ENCODE data around the gene GIGYF1.

GIGYF1 gene

GRCh38 chr7:100654908-100655831, 38.9 kb downstream of the GIGYF1 start:
- Histone ChIP-seq H3K4ac (ENCODE audit: low read depth, low read length) (no peak overlapping the region), H3K4me2 (ENCODE audit: low read length) (no peak overlapping the region), H2AK5ac (ENCODE audit: low read length) (no peak overlapping the region), H3K79me2 (ENCODE audit: control insufficient read depth, insufficient read depth, low read length) (no peaks in the 10 kb centered on the region), H3K27ac (ENCODE audit: low read depth, low read length) (no peak overlapping the region), H4K5ac (ENCODE audit: low read length) (no peak overlapping the region), H3K18ac (ENCODE audit: low read length) (no peak overlapping the region), H2BK5ac (ENCODE audit: low read length) (no peak overlapping the region), H3K9ac (ENCODE audit: low read length) (no peak overlapping the region), H4K8ac (ENCODE audit: low read depth, low read length) (no peak overlapping the region), H2BK120ac (ENCODE audit: low read depth, low read length) (no peak overlapping the region), H3K4me1 (ENCODE audit: control insufficient read depth, low read depth, low read length) (no peaks in the 10 kb centered on the region), H3K56ac (ENCODE audit: low read length) (no peak overlapping the region), H3K4me3 (ENCODE audit: low read length) (no peak overlapping the region), H3K79me1 (ENCODE audit: low read length) (no peaks in the 10 kb centered on the region), H3K36me3 (ENCODE audit: control insufficient read depth, insufficient read depth, low read length) (no peaks in the 10 kb centered on the region), H3K27me3 (ENCODE audit: insufficient read depth, low read length, poor library complexity) (no peaks in the 10 kb centered on the region), H3K23ac (ENCODE audit: low read length) (no peak overlapping the region), H2BK15ac (replicated peaks; ENCODE audit: low read depth) (no peak overlapping the region)
- WGBS (ENCODE audit: extremely low coverage, insufficient coverage, low lambda C conversion rate): no CpG with 5 or more reads among the region's 25 CpGs
- no peak for DNase-seq

GRCh38 chr7:100649826-100650565, 44.1 kb downstream of the GIGYF1 start:
- no peak overlapping the region for H4K5ac ChIP-seq (ENCODE audit: low read length)
- H3K36me3 ChIP-seq (ENCODE audit: control insufficient read depth, insufficient read depth, low read length): no peaks in the 10 kb centered on the region
- no peak overlapping the region for H2BK15ac ChIP-seq (replicated peaks; ENCODE audit: low read depth)
- no peak overlapping the region for H2BK5ac ChIP-seq (ENCODE audit: low read length)
- H3K4me3 ChIP-seq (ENCODE audit: low read length): no peak overlapping the region
- no peak overlapping the region for H3K23ac ChIP-seq (ENCODE audit: low read length)
- H3K9ac ChIP-seq (ENCODE audit: low read length): no peak overlapping the region
- H3K18ac ChIP-seq (ENCODE audit: low read length): no peak overlapping the region
- DNase-seq: no peak
- WGBS (ENCODE audit: extremely low coverage, insufficient coverage, low lambda C conversion rate): 100% methylated on average over 4 of the region's 15 CpGs
- no peak overlapping the region for H4K8ac ChIP-seq (ENCODE audit: low read depth, low read length)
- no peak overlapping the region for H3K27ac ChIP-seq (ENCODE audit: low read depth, low read length)
- no peak overlapping the region for H2BK120ac ChIP-seq (ENCODE audit: low read depth, low read length)
- H3K27me3 ChIP-seq (ENCODE audit: insufficient read depth, low read length, poor library complexity): no peaks in the 10 kb centered on the region
- no peaks in the 10 kb centered on the region for H3K79me2 ChIP-seq (ENCODE audit: control insufficient read depth, insufficient read depth, low read length)
- H3K4me1 ChIP-seq (ENCODE audit: control insufficient read depth, low read depth, low read length): no peaks in the 10 kb centered on the region
- no peak overlapping the region for H2AK5ac ChIP-seq (ENCODE audit: low read length)
- H3K4me2 ChIP-seq (ENCODE audit: low read length): no peak overlapping the region
- no peak overlapping the region for H3K4ac ChIP-seq (ENCODE audit: low read depth, low read length)
- H3K56ac ChIP-seq (ENCODE audit: low read length): no peak overlapping the region
- H3K79me1 ChIP-seq (ENCODE audit: low read length): no peaks in the 10 kb centered on the region

DNA sequence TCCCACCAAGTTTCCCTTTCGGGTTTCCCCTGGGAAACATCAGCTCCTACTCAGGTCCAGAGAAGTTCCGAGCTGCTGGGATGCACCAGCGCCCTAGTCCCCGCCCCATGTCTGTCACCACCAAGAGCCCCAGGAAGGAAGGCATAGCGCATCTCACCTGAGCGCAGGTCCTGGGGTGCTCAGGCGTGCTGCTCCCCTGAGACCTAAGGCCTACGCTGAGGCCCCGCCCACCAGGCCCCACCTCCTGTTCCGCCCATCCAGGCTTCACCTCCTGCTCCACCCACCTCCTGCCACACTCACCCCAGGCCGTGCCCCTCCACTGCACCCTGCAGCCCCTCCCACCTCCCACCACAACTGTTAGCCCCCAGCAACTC, 51.5 kb downstream of the GIGYF1 start:
- Histone ChIP-seq H4K5ac (ENCODE audit: low read length) (no peak overlapping the region), H2BK5ac (ENCODE audit: low read length) (no peak overlapping the region), H3K27me3 (ENCODE audit: insufficient read depth, low read length, poor library complexity) (no peaks in the 10 kb centered on the region), H2BK120ac (ENCODE audit: low read depth, low read length) (no peak overlapping the region), H3K4ac (ENCODE audit: low read depth, low read length) (no peak overlapping the region), H3K4me1 (ENCODE audit: control insufficient read depth, low read depth, low read length) (no peaks in the 10 kb centered on the region), H3K9ac (ENCODE audit: low read length) (no peak overlapping the region), H3K79me2 (ENCODE audit: control insufficient read depth, insufficient read depth, low read length) (no peaks in the 10 kb centered on the region), H3K4me3 (ENCODE audit: low read length) (no peak overlapping the region), H2AK5ac (ENCODE audit: low read length) (no peak overlapping the region), H3K79me1 (ENCODE audit: low read length) (no peaks in the 10 kb centered on the region), H4K8ac (ENCODE audit: low read depth, low read length) (no peak overlapping the region), H3K23ac (ENCODE audit: low read length) (no peak overlapping the region), H2BK15ac (replicated peaks; ENCODE audit: low read depth) (no peak overlapping the region), H3K4me2 (ENCODE audit: low read length) (no peak overlapping the region), H3K27ac (ENCODE audit: low read depth, low read length) (no peak overlapping the region), H3K36me3 (ENCODE audit: control insufficient read depth, insufficient read depth, low read length) (no peaks in the 10 kb centered on the region), H3K18ac (ENCODE audit: low read length) (no peak overlapping the region), H3K56ac (ENCODE audit: low read length) (no peak overlapping the region)
- DNase-seq: no peak
- WGBS (ENCODE audit: extremely low coverage, insufficient coverage, low lambda C conversion rate): no CpG with 5 or more reads among the region's 11 CpGs

DNA sequence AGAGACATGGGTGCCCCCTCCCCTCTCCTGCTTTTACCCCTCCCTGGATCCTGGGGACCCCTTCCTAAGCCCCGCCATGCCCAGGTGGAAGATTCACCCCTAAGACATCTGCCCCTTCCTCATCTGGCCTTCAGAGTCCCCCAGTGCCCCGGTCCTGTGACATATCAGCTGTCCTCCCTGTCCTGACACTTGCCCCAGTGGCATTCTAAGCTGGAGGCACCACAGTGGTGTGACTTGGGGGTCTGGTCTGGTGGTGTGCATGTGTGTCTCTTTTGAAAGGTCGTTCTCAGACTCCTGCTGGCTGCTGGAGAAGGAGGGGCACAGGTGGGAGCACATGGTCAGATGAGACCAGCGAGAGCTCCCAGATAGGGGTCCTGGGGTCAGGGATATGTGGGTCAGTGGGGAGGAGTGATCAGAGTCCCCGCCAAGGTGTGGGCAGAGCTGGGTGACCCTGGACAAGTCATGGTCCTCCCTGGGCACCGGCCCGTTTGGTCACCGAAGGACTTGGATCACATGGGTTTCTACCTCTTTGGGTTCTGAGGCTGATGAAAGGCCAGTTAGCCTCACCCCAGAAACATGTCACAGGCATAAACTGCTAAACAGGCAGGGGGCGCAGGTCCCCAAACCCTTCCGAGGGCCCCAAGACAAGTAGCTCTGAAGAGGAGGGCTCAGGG, 52.1 kb downstream of the GIGYF1 start:
- H3K4me3 ChIP-seq (ENCODE audit: low read length): no peak overlapping the region
- H3K23ac ChIP-seq (ENCODE audit: low read length): no peak overlapping the region
- H3K79me1 ChIP-seq (ENCODE audit: low read length): no peaks in the 10 kb centered on the region
- H3K27me3 ChIP-seq (ENCODE audit: insufficient read depth, low read length, poor library complexity): no peaks in the 10 kb centered on the region
- no peak for DNase-seq
- H3K36me3 ChIP-seq (ENCODE audit: control insufficient read depth, insufficient read depth, low read length): no peaks in the 10 kb centered on the region
- no peaks in the 10 kb centered on the region for H3K4me1 ChIP-seq (ENCODE audit: control insufficient read depth, low read depth, low read length)
- no peak overlapping the region for H3K27ac ChIP-seq (ENCODE audit: low read depth, low read length)
- no peak overlapping the region for H2AK5ac ChIP-seq (ENCODE audit: low read length)
- no peak overlapping the region for H2BK120ac ChIP-seq (ENCODE audit: low read depth, low read length)
- H3K18ac ChIP-seq (ENCODE audit: low read length): no peak overlapping the region
- H2BK5ac ChIP-seq (ENCODE audit: low read length): no peak overlapping the region
- no CpG with 5 or more reads among the region's 10 CpGs for WGBS (ENCODE audit: extremely low coverage, insufficient coverage, low lambda C conversion rate)
- H3K4ac ChIP-seq (ENCODE audit: low read depth, low read length): no peak overlapping the region
- no peak overlapping the region for H3K56ac ChIP-seq (ENCODE audit: low read length)
- H2BK15ac ChIP-seq (replicated peaks; ENCODE audit: low read depth): no peak overlapping the region
- H3K79me2 ChIP-seq (ENCODE audit: control insufficient read depth, insufficient read depth, low read length): no peaks in the 10 kb centered on the region
- no peak overlapping the region for H3K4me2 ChIP-seq (ENCODE audit: low read length)
- no peak overlapping the region for H4K5ac ChIP-seq (ENCODE audit: low read length)
- H4K8ac ChIP-seq (ENCODE audit: low read depth, low read length): no peak overlapping the region
- no peak overlapping the region for H3K9ac ChIP-seq (ENCODE audit: low read length)

DNA sequence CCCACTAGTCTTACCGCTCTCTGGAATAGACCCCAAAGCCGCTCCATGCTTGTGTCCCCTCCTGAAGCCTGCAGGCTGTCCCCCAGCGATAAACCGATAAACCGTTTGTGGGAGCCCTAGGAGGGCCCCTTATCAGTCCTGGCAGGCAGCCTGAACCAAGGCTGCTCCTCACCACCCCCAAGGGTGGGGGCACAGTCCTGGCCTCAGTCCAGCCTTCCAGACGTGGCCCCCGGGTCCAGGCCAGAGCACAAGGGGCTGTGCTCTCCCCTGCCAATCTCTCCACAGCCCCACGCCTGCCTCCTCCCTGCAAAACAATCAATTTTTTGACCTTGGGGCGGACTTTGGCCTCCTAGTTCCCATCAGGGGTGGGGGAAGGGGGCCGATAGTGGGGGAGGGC, 52.6 kb downstream of the GIGYF1 start, which contains the start of gene TFR2:
TSS of gene TFR2 (minus strand) at position 90 of the 397 bp plus-strand sequence. CDS start at position 47, 43 bp downstream.
- DNase-seq: no peak
- no peak within 1 kb of the TSS for H3K27ac ChIP-seq (ENCODE audit: low read depth, low read length)
- no peak within 1 kb of the TSS for H2BK15ac ChIP-seq (replicated peaks; ENCODE audit: low read depth)
- H3K4me3 ChIP-seq (ENCODE audit: low read length): no peak within 1 kb of the TSS
- H3K9ac ChIP-seq (ENCODE audit: low read length): no peak within 1 kb of the TSS
- no peak within 1 kb of the TSS for H2AK5ac ChIP-seq (ENCODE audit: low read length)
- H3K4me1 ChIP-seq (ENCODE audit: control insufficient read depth, low read depth, low read length): no peaks in the 10 kb centered on the region
- H3K4ac ChIP-seq (ENCODE audit: low read depth, low read length): no peak within 1 kb of the TSS
- no peak within 1 kb of the TSS for H4K5ac ChIP-seq (ENCODE audit: low read length)
- H2BK120ac ChIP-seq (ENCODE audit: low read depth, low read length): no peak within 1 kb of the TSS
- peak within 1 kb of the TSS; percentile 29 for H3K23ac ChIP-seq (ENCODE audit: low read length)
- no peaks in the 10 kb centered on the region for H3K36me3 ChIP-seq (ENCODE audit: control insufficient read depth, insufficient read depth, low read length)
- no peak within 1 kb of the TSS for H4K8ac ChIP-seq (ENCODE audit: low read depth, low read length)
- no peak within 1 kb of the TSS for H3K56ac ChIP-seq (ENCODE audit: low read length)
- no CpG with 5 or more reads among the region's 10 CpGs for WGBS (ENCODE audit: extremely low coverage, insufficient coverage, low lambda C conversion rate)
- no peaks in the 10 kb centered on the region for H3K79me2 ChIP-seq (ENCODE audit: control insufficient read depth, insufficient read depth, low read length)
- H3K27me3 ChIP-seq (ENCODE audit: insufficient read depth, low read length, poor library complexity): no peaks in the 10 kb centered on the region
- H3K4me2 ChIP-seq (ENCODE audit: low read length): no peak within 1 kb of the TSS
- no peaks in the 10 kb centered on the region for H3K79me1 ChIP-seq (ENCODE audit: low read length)
- no peak within 1 kb of the TSS for H3K18ac ChIP-seq (ENCODE audit: low read length)
- H2BK5ac ChIP-seq (ENCODE audit: low read length): no peak within 1 kb of the TSS

Measured in mesendoderm (in vitro differentiated cells).